ENCODE results near the gene MOK.

The MOK gene

GRCh38 chr14:102189874-102190273 lies 115.1 kb downstream of the MOK start:
- DNase-seq (ENCODE audit: low read depth), result no peak
- TF ChIP-seq MYC (IDR thresholded peaks at IDR 0.05; ENCODE audit: low read depth, low read length) (no peak), MAX (IDR thresholded peaks at IDR 0.05; ENCODE audit: low read depth, low read length) (no peak), POLR2A (IDR thresholded peaks at IDR 0.05; ENCODE audit: extremely low read depth, insufficient read length) (no peak)
- TF ChIP-seq, protein P1, sequence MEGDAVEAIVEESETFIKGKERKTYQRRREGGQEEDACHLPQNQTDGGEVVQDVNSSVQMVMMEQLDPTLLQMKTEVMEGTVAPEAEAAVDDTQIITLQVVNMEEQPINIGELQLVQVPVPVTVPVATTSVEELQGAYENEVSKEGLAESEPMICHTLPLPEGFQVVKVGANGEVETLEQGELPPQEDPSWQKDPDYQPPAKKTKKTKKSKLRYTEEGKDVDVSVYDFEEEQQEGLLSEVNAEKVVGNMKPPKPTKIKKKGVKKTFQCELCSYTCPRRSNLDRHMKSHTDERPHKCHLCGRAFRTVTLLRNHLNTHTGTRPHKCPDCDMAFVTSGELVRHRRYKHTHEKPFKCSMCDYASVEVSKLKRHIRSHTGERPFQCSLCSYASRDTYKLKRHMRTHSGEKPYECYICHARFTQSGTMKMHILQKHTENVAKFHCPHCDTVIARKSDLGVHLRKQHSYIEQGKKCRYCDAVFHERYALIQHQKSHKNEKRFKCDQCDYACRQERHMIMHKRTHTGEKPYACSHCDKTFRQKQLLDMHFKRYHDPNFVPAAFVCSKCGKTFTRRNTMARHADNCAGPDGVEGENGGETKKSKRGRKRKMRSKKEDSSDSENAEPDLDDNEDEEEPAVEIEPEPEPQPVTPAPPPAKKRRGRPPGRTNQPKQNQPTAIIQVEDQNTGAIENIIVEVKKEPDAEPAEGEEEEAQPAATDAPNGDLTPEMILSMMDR (IDR thresholded peaks at IDR 0.05; ENCODE audit: low read depth, low read length), result no peak
- H3K4me3 ChIP-seq (ENCODE audit: low read depth, low read length), result no peak overlapping the region

- no peak overlapping the region for H3K4me3 ChIP-seq (ENCODE audit: low read depth, low read length)
- TF ChIP-seq POLR2A (IDR thresholded peaks at IDR 0.05; ENCODE audit: extremely low read depth, insufficient read length), result no peak
- TF ChIP-seq, protein P1 (IDR thresholded peaks at IDR 0.05; ENCODE audit: low read depth, low read length), result no peak
- no peak for TF ChIP-seq MAX (IDR thresholded peaks at IDR 0.05; ENCODE audit: low read depth, low read length)
- no peak for TF ChIP-seq MYC (IDR thresholded peaks at IDR 0.05; ENCODE audit: low read depth, low read length)
- DNase-seq (ENCODE audit: low read depth), result no peak
Measured at GRCh38 chr14:102188187-102188586, 116.8 kb downstream of the MOK start.

DNA sequence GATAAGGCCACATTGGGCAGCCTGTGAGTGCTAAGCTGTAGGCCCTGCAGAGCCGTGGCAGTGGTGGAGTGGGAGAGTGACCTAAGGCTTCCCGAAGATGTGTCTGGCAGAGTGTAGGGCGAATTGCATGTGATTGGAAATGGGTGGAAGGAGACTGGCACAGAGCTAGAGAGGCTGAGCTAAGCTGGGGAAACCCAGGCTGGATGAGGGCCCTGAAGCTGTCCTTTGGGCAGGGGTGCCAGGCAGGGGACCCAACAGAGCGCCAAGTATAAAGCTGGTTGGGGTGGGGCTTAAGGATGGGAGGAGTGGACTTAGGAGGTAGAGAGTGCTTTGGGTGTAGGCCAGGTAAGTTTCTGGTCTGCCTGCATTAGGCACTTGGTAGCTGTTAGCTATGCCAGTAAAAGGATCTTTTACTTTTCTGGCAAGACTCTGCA lies 117.4 kb downstream of the MOK start:
- TF ChIP-seq, protein P1 (IDR thresholded peaks at IDR 0.05; ENCODE audit: low read depth, low read length), result no peak
- TF ChIP-seq MAX (IDR thresholded peaks at IDR 0.05; ENCODE audit: low read depth, low read length) (no peak), MYC (IDR thresholded peaks at IDR 0.05; ENCODE audit: low read depth, low read length) (no peak), POLR2A (IDR thresholded peaks at IDR 0.05; ENCODE audit: extremely low read depth, insufficient read length) (no peak)
- no peak overlapping the region for H3K4me3 ChIP-seq (ENCODE audit: low read depth, low read length)
- no peak for DNase-seq (ENCODE audit: low read depth)

DNA sequence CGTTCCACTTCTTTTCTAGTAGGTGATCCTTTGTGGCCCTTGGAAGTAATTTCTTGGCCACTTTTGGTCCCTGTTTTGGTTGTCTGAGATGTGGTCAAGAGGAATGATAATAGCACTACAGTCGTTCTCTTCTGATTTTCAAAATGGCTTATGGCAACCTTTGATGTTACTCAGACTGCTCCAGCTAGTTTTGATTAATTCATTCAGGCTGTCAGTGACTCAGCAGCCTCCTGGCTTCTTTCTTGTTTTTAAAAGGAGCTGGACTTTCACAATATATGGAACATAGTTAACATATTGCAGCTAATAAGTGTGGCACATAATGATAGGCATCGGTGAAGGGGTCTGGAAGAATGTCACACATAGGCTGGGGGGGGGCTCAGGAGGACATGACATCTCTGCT lies 117.9 kb downstream of the MOK start:
- no peak overlapping the region for H3K4me3 ChIP-seq (ENCODE audit: low read depth, low read length)
- DNase-seq (ENCODE audit: low read depth), result no peak
- TF ChIP-seq POLR2A (IDR thresholded peaks at IDR 0.05; ENCODE audit: extremely low read depth, insufficient read length) (no peak), MYC (IDR thresholded peaks at IDR 0.05; ENCODE audit: low read depth, low read length) (no peak), MAX (IDR thresholded peaks at IDR 0.05; ENCODE audit: low read depth, low read length) (no peak)
- TF ChIP-seq, protein P1 (IDR thresholded peaks at IDR 0.05; ENCODE audit: low read depth, low read length), result no peak

GRCh38 chr14:102185360-102185759 lies 119.6 kb downstream of the MOK start:
- TF ChIP-seq, protein P1 (IDR thresholded peaks at IDR 0.05; ENCODE audit: low read depth, low read length), result no peak
- TF ChIP-seq POLR2A (IDR thresholded peaks at IDR 0.05; ENCODE audit: extremely low read depth, insufficient read length) (no peak), MYC (IDR thresholded peaks at IDR 0.05; ENCODE audit: low read depth, low read length) (no peak), MAX (IDR thresholded peaks at IDR 0.05; ENCODE audit: low read depth, low read length) (no peak)
- no peak for DNase-seq (ENCODE audit: low read depth)
- no peak overlapping the region for H3K4me3 ChIP-seq (ENCODE audit: low read depth, low read length)

Data from NB4 (cell line).